Pons (tissue), 1 donor: ENCODE results near the gene TLL2.

Experiments used
- DNase-seq: peaks from one replicate; pipeline ENCODE4 v3.0.0-alpha.2; 2016; ENCODE audit warnings: low spot score

Gene TLL2

GRCh38 chr10:96420228-96421009, 93.3 kb downstream of the TLL2 start:
- no peak for DNase-seq

GRCh38 chr10:96419351-96419750, 94.4 kb downstream of the TLL2 start:
- DNase-seq: no peak

- no peak for DNase-seq
Measured at GRCh38 chr10:96418582-96418981, 95.1 kb downstream of the TLL2 start.

- DNase-seq: peak; percentile 53
Measured at GRCh38 chr10:96417441-96417840, 96.3 kb downstream of the TLL2 start.

- peak; percentile 89 for DNase-seq
Measured at GRCh38 chr10:96416643-96417042, 97.1 kb downstream of the TLL2 start.

- DNase-seq: no peak
Measured at GRCh38 chr10:96415891-96416554, 97.7 kb downstream of the TLL2 start.

GRCh38 chr10:96415150-96415890, 98.4 kb downstream of the TLL2 start:
- DNase-seq: no peak

GRCh38 chr10:96414303-96414702, 99.4 kb downstream of the TLL2 start:
- no peak for DNase-seq

GRCh38 chr10:96413151-96413787, 100.5 kb downstream of the TLL2 start:
- DNase-seq: no peak

GRCh38 chr10:96411716-96412320, 101.9 kb downstream of the TLL2 start:
- no peak for DNase-seq

GRCh38 chr10:96410296-96410695, 103.4 kb downstream of the TLL2 start:
- DNase-seq: no peak

- no peak for DNase-seq
Measured at GRCh38 chr10:96408201-96408600, 105.5 kb downstream of the TLL2 start.

- no peak for DNase-seq
Measured at GRCh38 chr10:96407560-96408069, 106.1 kb downstream of the TLL2 start.

- DNase-seq: no peak
Measured at GRCh38 chr10:96406091-96406490, 107.6 kb downstream of the TLL2 start.

GRCh38 chr10:96402417-96403305, 111.1 kb downstream of the TLL2 start:
- no peak for DNase-seq

GRCh38 chr10:96401036-96401435, 112.7 kb downstream of the TLL2 start:
- peak; percentile 84 for DNase-seq

GRCh38 chr10:96400465-96400864, 113.3 kb downstream of the TLL2 start:
- DNase-seq: peak; percentile 97

- DNase-seq: no peak
Measured at GRCh38 chr10:96397902-96398301, 115.8 kb downstream of the TLL2 start.

GRCh38 chr10:96395931-96396877, 117.5 kb downstream of the TLL2 start:
- DNase-seq: peak; percentile 80
